ENCODE data around the gene CDH5.

CDH5 gene

DNA sequence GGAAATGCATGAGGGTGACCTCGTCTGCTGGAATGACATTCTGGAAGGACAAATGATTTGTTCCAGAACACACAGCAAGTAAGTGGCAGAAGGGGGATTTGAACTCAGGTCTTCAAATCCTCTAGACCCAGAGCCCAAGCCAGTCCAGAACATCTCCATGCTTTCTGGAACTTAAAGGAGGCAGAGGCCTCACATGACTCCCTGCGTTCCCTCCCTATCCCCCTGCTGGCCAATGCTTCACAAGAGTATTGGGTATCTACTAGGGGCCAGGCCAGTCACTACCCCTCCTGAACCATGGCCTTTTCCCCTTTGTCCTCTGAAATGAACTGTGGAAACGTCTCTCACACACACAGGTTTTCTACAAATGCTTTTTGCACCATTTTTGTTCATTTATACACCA is 53.0 kb downstream of the CDH5 start:
- DNase-seq = peak; percentile 14

- no peak for DNase-seq
These were observed 53.9 kb downstream of the CDH5 start for GRCh38 chr16:66420396-66420795.

GRCh38 chr16:66421891-66422290 is 55.4 kb downstream of the CDH5 start:
- DNase-seq = no peak

- no peak for DNase-seq
These were observed 55.9 kb downstream of the CDH5 start for GRCh38 chr16:66422366-66422765.

- no peak for DNase-seq
These were observed 56.7 kb downstream of the CDH5 start for GRCh38 chr16:66423177-66423576.

- DNase-seq = no peak
These were observed 59.2 kb downstream of the CDH5 start for GRCh38 chr16:66425651-66426050.

GRCh38 chr16:66426112-66427035 is 59.9 kb downstream of the CDH5 start:
- peak; percentile 68 for DNase-seq

DNA sequence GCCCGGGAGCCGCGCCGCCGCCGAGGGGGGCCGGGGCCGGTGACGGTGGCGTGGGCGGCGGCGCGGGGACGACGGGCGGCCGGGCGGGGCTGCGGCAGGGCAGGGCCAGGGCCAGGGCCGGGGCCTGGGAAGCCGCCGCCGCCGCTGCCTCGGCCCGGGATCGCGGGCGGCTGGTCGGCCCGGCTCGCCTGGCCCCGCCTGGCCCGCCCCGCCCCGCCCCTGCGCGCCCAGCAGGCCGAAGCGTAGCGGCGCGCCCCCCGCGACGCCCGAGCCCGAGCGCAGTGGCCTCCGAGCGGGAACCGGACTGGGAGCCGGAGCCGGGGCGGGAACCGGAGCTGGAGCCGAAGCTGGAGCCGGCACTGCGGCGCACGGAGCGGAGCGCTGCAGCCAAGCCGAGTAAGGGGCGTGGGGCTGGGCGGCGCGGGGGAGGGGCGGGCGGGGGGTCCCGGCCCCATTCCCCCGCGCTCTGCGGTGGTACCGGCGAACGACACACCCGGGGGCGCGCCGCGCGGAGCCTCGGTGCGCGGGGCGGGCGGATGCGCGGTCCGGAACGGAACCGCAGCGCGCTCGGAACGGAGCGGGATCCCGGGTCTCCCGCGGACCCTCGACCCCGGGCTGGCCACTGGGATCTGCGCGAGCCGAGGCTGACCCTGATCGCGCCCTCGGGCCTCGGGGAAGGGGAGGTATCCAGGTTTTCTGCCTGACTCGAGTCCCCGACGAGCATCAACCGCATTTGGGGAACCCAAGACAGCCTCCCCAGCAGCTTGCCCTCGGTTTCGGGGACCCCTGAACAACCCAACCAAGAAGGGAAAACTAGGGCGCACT is 60.8 kb downstream of the CDH5 start, which contains the start of gene BEAN1:
Gene BEAN1 (plus strand): TSS at position 260 of the 825 bp plus-strand sequence. CDS start 10,382 bp downstream, outside the sequence.
- DNase-seq = peak; percentile 73

DNA sequence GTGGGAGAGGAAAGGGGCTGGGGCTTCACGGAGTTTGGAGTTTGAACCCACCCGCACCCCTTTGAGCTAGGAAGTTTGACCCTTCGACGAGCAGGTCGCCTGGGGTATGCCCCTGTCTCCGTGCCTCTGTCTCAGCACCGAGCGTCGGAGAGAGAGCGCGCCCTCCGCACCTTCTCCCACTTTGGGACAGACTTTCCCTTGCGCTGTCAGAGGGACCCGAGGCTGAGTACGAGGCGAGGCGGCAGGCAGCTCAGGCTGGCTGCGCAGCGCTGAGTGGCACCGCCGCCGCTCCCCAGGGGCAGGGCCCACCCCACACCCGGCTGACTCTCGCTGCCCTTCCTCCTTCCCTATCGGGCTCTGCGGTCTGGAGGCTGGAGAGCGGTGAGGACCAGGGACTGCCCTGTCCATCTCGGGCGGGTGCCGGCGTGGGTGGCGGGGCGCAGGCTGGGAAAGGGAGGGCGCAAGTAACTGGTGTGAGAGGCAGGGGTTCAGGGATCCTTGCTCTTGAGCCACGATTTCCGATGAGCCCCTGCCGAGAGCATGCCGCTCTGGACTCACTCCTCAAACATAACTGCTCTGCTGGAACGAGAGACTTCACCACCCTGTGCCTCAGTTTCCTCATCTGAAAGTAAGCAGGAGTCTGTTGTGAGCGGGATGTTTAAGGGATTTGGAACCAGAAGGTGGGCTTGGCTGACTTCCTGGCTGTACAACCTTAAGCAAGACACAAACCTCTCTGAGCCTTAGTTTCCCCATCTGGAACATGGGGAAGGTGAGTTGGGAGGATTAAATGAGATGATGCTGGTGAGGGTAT is 61.6 kb downstream of the CDH5 start:
- no peak for DNase-seq

DNA sequence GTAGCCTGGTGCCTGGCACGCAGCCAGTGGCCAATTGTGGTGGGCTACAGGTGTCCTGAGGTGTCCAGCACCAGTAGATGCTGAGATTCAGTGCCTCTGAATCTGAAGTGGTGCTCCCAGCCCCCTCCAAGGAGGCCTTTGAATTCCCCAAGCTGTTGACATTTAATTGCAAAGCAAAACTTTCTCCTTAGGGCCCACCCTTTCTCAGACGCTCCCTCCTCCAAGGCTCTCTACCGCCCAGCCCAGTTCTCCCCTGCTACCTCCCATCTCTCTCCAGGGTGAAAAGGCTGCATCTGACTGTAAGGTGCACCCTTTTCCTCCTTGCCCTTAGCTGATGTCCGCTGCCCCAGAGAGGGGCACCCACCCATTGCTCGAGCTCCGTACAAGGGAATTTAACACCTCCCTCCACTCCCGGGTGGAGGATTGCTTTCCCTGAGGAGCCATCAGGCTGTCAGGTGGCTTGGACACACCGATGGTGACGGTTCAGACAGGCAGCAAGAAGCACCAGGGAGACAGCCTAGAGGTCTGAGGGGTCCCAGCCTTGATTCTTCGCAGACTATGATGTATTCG is 62.3 kb downstream of the CDH5 start:
- DNase-seq = peak; percentile 24

DNA sequence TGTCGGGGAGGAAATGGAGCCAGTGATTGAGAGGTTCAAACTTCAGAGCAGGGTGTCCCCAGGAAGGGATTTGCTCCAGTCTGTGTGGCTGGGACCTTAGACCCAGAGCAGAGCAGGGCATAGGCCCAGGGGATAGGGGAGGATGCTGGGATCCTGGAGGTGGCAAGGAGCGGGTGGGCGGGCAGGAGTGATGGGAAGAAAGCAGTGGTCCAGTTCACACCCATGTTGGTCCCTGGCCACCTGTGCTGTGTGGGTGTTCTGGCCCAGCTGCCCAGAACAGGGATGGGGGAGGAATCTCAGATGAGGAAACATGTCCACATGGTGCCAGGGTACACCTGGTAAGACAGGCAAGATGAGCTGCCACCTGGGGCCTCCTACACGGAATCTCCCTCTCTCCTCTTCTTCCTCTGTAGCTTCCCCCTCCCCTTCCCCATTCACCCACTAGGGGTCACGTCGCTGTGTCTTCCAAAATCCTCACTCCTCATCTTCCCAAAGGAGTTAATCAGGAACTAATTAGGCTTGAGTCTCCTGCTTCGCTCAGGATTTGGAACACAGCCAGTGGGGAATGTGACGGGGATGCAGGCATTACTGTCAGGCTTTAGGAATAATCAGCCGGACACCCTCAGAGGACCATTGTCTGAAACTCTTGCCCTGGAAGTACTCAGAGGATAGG is 62.9 kb downstream of the CDH5 start:
- peak; percentile 33 for DNase-seq

- no peak for DNase-seq
These were observed 63.7 kb downstream of the CDH5 start for GRCh38 chr16:66430214-66430613.

- DNase-seq = peak; percentile 40
These were observed 65.3 kb downstream of the CDH5 start for GRCh38 chr16:66431760-66432159.

DNA sequence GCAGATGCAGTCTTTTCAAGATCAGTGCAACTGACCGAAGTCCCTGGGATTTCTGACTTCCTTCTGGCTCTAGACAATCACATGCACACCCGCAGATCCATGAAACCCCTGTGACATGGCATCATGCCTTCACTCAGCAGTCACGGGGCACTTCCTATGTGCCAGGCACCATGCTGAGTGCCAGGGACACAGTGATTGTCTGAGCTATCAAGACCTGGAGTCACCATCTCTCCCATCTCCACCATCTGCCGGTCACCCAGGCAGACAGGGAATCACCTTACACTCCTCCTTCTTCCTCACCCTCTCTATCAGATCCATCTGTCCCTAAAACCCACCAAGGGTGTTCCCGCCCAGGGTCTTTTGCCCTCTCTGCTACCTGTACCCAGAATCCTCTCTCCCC is 65.9 kb downstream of the CDH5 start:
- peak; percentile 58 for DNase-seq

DNA sequence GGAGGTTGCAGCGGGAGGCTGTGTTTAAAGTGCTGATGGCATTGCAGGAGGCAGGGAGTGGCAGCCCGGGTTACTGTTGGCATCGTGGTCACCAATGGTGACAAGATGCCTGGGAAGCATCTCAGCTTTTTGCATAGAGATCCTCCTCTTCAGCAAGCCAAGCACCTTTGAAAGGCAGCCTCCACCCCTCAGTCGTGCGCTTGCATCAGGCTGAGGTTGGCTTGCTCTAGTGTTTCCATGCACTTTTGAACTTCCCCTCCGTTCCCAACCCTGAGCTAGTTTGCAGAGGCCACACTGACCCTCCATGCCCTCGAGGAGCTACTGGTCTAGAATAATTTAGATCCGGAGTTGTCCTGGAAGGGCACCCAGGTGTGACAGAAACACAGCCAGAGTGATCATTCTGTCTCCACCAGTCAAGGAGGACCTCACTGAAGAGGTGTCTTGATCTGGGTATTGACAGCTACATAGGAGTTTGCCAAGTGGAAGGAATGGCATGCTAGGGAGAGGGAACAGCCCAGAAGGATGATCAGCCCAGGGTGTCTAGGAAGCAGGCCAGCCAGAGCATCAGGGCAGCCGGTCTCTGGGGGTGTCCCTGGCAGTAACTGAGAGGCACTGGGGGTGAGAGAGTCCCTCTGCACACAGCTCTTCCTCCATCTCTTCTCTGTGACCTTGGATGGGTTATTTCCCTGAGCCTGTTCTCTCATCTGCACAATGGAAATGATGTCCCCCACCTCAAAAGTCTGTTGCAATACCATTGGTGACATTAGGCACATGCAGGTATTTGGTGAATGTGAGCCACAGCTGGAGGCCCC is 68.3 kb downstream of the CDH5 start:
- peak; percentile 36 for DNase-seq

GRCh38 chr16:66435896-66436295 is 69.4 kb downstream of the CDH5 start:
- DNase-seq = peak; percentile 5

- DNase-seq = no peak
These were observed 71.0 kb downstream of the CDH5 start for GRCh38 chr16:66437391-66437945.

- no peak for DNase-seq
These were observed 72.0 kb downstream of the CDH5 start for GRCh38 chr16:66438536-66438935.

- DNase-seq = no peak
These were observed 72.7 kb downstream of the CDH5 start for GRCh38 chr16:66439051-66439730.

- DNase-seq = no peak
These were observed 73.8 kb downstream of the CDH5 start for GRCh38 chr16:66440271-66440802.

Measured in DMS53 (cell line).